BLaER1 (cell line): ENCODE measurements around the gene DIP2C.
A peak's percentile ranks its signal among the peaks of the same experiment; 100 is the strongest.
"Not testable (repeated sequence)": the region's sequence is repeated elsewhere in the genome, so short reads cannot be mapped to it uniquely, and the experiment has no call there.

Source experiments
- H3K27ac ChIP-seq: shearing (Covaris generic); formaldehyde crosslinking; 2 replicates; pipeline ENCODE4 v1.8.1; 2022
- H3K27me3 ChIP-seq: shearing (Covaris generic); formaldehyde crosslinking; 2 replicates; pipeline ENCODE4 v1.8.1; 2022
- H3K36me3 ChIP-seq: shearing (Covaris generic); formaldehyde crosslinking; 2 replicates; pipeline ENCODE4 v1.8.1; 2022
- H3K4me1 ChIP-seq: shearing (Covaris generic); formaldehyde crosslinking; 2 replicates; pipeline ENCODE4 v1.8.1; 2022
- H3K4me2 ChIP-seq: shearing (Covaris generic); formaldehyde crosslinking; 2 replicates; pipeline ENCODE4 v1.8.1; 2022
- H3K4me3 ChIP-seq: shearing (Covaris generic); formaldehyde crosslinking; 2 replicates; pipeline ENCODE4 v1.8.1; 2022
- H3K9ac ChIP-seq: shearing (Covaris generic); formaldehyde crosslinking; 2 replicates; pipeline ENCODE4 v1.8.1; 2022
- H3K9me3 ChIP-seq: shearing (Covaris generic); formaldehyde crosslinking; 2 replicates; pipeline ENCODE4 v1.8.1; 2022
- H4K20me1 ChIP-seq: shearing (Covaris generic); formaldehyde crosslinking; 2 replicates; pipeline ENCODE4 v1.8.1; 2022
- Cebpa-rat ChIP-seq: shearing (Covaris generic); IDR thresholded peaks from 2 replicates; pipeline ENCODE4 v1.8.1; 2022

The DIP2C gene

GRCh38 chr10:586716-587115 lies 102.8 kb downstream of the DIP2C start:
- H3K27ac ChIP-seq, result no peak overlapping the region
- no peaks in the 10 kb centered on the region for H3K9me3 ChIP-seq

GRCh38 chr10:586151-586550 lies 103.3 kb downstream of the DIP2C start:
- Histone ChIP-seq H3K9me3 (no peaks in the 10 kb centered on the region), H4K20me1 (peaks cover 99% of the 10 kb centered on the region), H3K27ac (no peak overlapping the region), H3K4me3 (no peak overlapping the region), H3K9ac (no peak overlapping the region), H3K4me2 (no peak overlapping the region), H3K36me3 (no peaks in the 10 kb centered on the region), H3K4me1 (peaks cover 63% of the 10 kb centered on the region), H3K27me3 (no peaks in the 10 kb centered on the region)
- no peak for TF ChIP-seq Cebpa-rat

More at GRCh38 chr10:586716-587115, 102.8 kb downstream of the DIP2C start:
- no peaks in the 10 kb centered on the region for H3K36me3 ChIP-seq
- H3K9ac ChIP-seq, result no peak overlapping the region
- H3K27me3 ChIP-seq, result no peaks in the 10 kb centered on the region
- H3K4me3 ChIP-seq, result no peak overlapping the region
- 0 out of 2 replicates have a peak overlapping the region, but pooled peaks have one; percentile 12 for H3K4me2 ChIP-seq
- peaks cover 99% of the 10 kb centered on the region for H4K20me1 ChIP-seq
- H3K4me1 ChIP-seq, result peaks cover 68% of the 10 kb centered on the region
- no peak for TF ChIP-seq Cebpa-rat

- H3K9me3 ChIP-seq, result no peaks in the 10 kb centered on the region
- no peak overlapping the region for H3K4me3 ChIP-seq
- no peak overlapping the region for H3K27ac ChIP-seq
- peaks cover 99% of the 10 kb centered on the region for H4K20me1 ChIP-seq
- TF ChIP-seq Cebpa-rat, result no peak
- no peaks in the 10 kb centered on the region for H3K27me3 ChIP-seq
- peaks cover 56% of the 10 kb centered on the region for H3K4me1 ChIP-seq
- no peaks in the 10 kb centered on the region for H3K36me3 ChIP-seq
- no peak overlapping the region for H3K4me2 ChIP-seq
- no peak overlapping the region for H3K9ac ChIP-seq
These were observed 104.0 kb downstream of the DIP2C start for GRCh38 chr10:585502-585901.

- H3K27me3 ChIP-seq, H3K4me3 ChIP-seq, H3K27ac ChIP-seq, H3K9ac ChIP-seq, H3K36me3 ChIP-seq, H3K9me3 ChIP-seq, H3K4me2 ChIP-seq: not testable (repeated sequence)
- peaks cover 48% of the 10 kb centered on the region for H3K4me1 ChIP-seq
- H4K20me1 ChIP-seq, result peaks cover 99% of the 10 kb centered on the region
These were observed 104.8 kb downstream of the DIP2C start for GRCh38 chr10:584497-585290.

- H3K27ac ChIP-seq, result no peak overlapping the region
- no peaks in the 10 kb centered on the region for H3K36me3 ChIP-seq
- H3K4me3 ChIP-seq, result no peak overlapping the region
- H3K9ac ChIP-seq, result no peak overlapping the region
- peaks cover 99% of the 10 kb centered on the region for H4K20me1 ChIP-seq
- no peak overlapping the region for H3K4me2 ChIP-seq
- H3K9me3 ChIP-seq, result no peaks in the 10 kb centered on the region
- H3K4me1 ChIP-seq, result peaks cover 35% of the 10 kb centered on the region
- no peaks in the 10 kb centered on the region for H3K27me3 ChIP-seq
- no peak for TF ChIP-seq Cebpa-rat
These were observed 106.0 kb downstream of the DIP2C start for GRCh38 chr10:583433-583832.

GRCh38 chr10:581776-582330 lies 107.6 kb downstream of the DIP2C start:
- Histone ChIP-seq H3K27ac (no peak overlapping the region), H3K4me3 (no peak overlapping the region), H3K27me3 (no peaks in the 10 kb centered on the region), H4K20me1 (peaks cover 100% of the 10 kb centered on the region), H3K9me3 (no peaks in the 10 kb centered on the region), H3K4me1 (peaks cover 29% of the 10 kb centered on the region), H3K36me3 (no peaks in the 10 kb centered on the region), H3K4me2 (no peak overlapping the region), H3K9ac (no peak overlapping the region)
- TF ChIP-seq Cebpa-rat, result no peak

GRCh38 chr10:580778-581177 lies 108.7 kb downstream of the DIP2C start:
- Histone ChIP-seq H4K20me1 (peaks cover 100% of the 10 kb centered on the region), H3K27me3 (no peaks in the 10 kb centered on the region), H3K9ac (no peak overlapping the region), H3K4me1 (peaks cover 33% of the 10 kb centered on the region), H3K4me2 (no peak overlapping the region), H3K9me3 (no peaks in the 10 kb centered on the region), H3K36me3 (no peaks in the 10 kb centered on the region), H3K4me3 (no peak overlapping the region), H3K27ac (no peak overlapping the region)
- no peak for TF ChIP-seq Cebpa-rat

- no peak for TF ChIP-seq Cebpa-rat
- no peak overlapping the region for H3K27ac ChIP-seq
- no peak overlapping the region for H3K9ac ChIP-seq
- peaks cover 1% of the 10 kb centered on the region; the same call in 1 of the 2 replicates for H3K36me3 ChIP-seq
- peaks cover 23% of the 10 kb centered on the region for H3K4me1 ChIP-seq
- H3K4me3 ChIP-seq, result no peak overlapping the region
- peaks cover 12% of the 10 kb centered on the region for H3K9me3 ChIP-seq
- H4K20me1 ChIP-seq, result peaks cover 100% of the 10 kb centered on the region
- H3K27me3 ChIP-seq, result no peaks in the 10 kb centered on the region
- H3K4me2 ChIP-seq, result peak overlapping the region; percentile 64
These were observed 113.4 kb downstream of the DIP2C start for GRCh38 chr10:576130-576465.

GRCh38 chr10:575402-576129 lies 113.9 kb downstream of the DIP2C start:
- Histone ChIP-seq H3K4me2 (peak overlapping the region; percentile 64), H3K36me3 (peaks cover 6% of the 10 kb centered on the region; the same call in 1 of the 2 replicates), H4K20me1 (peaks cover 100% of the 10 kb centered on the region), H3K27ac (no peak overlapping the region), H3K9ac (no peak overlapping the region), H3K27me3 (no peaks in the 10 kb centered on the region), H3K4me1 (peaks cover 23% of the 10 kb centered on the region), H3K4me3 (no peak overlapping the region), H3K9me3 (peaks cover 17% of the 10 kb centered on the region)
- TF ChIP-seq Cebpa-rat, result no peak

GRCh38 chr10:572696-573095 lies 116.8 kb downstream of the DIP2C start:
- Histone ChIP-seq H3K4me3 (no peak overlapping the region), H3K4me1 (peaks cover 23% of the 10 kb centered on the region), H3K9ac (no peak overlapping the region), H3K9me3 (peaks cover 34% of the 10 kb centered on the region), H4K20me1 (peaks cover 91% of the 10 kb centered on the region), H3K36me3 (peaks cover 14% of the 10 kb centered on the region), H3K27me3 (no peaks in the 10 kb centered on the region), H3K4me2 (no peak overlapping the region), H3K27ac (no peak overlapping the region)
- TF ChIP-seq Cebpa-rat, result no peak
